G401 (cell line): ENCODE data around the gene PRKAA2. TPM values are rescaled to one million over a fixed set of nuclear protein-coding genes. Genes with fewer than 3 reads are reported as not detected.

ENCODE experiments used
- DNase-seq: peaks from one replicate; pipeline ENCODE4 v3.0.0-alpha.2; 2015; ENCODE audit warnings: low spot score
- in situ Hi-C: cut with HindIII; loops from 2 replicates; pipeline ENCODE4 v1.10.0; 2016; ENCODE audit warnings: low sequenced_read_pairs, mixed read lengths
- total RNA-seq: library from RNA; depleted of rRNA; stranded (reverse); fragments of >200 nt; shearing (Covaris generic); gene quantifications from 2 replicates; pipeline ENCODE4 v1.2.3, GENCODE V29; 2014

Gene PRKAA2
- total RNA-seq, 1 experiment from 2014 or later, result not detected

- in situ Hi-C loops, result no loop called here
Measured at GRCh38 chr1:56647106-56647505, 2.0 kb downstream of the PRKAA2 start.

GRCh38 chr1:56648546-56648945 is 3.4 kb downstream of the PRKAA2 start:
- DNase-seq, result no peak
- in situ Hi-C loops, result no loop called here

More at GRCh38 chr1:56647106-56647505, 2.0 kb downstream of the PRKAA2 start:
- no peak for DNase-seq

- in situ Hi-C loops, result no loop called here
- DNase-seq, result no peak
Measured at GRCh38 chr1:56654126-56654923, 9.2 kb downstream of the PRKAA2 start.

GRCh38 chr1:56655991-56656613 is 11.0 kb downstream of the PRKAA2 start:
- in situ Hi-C loops, result no loop called here

GRCh38 chr1:56658254-56658653 is 13.1 kb downstream of the PRKAA2 start:
- in situ Hi-C loops, result no loop called here
- DNase-seq, result no peak

More at GRCh38 chr1:56655991-56656613, 11.0 kb downstream of the PRKAA2 start:
- DNase-seq, result no peak

- DNase-seq, result no peak
- in situ Hi-C loops, result no loop called here
Measured at GRCh38 chr1:56660293-56660692, 15.2 kb downstream of the PRKAA2 start.

GRCh38 chr1:56663846-56664245 is 18.7 kb downstream of the PRKAA2 start:
- no peak for DNase-seq
- in situ Hi-C loops, result no loop called here

GRCh38 chr1:56665384-56665783 is 20.3 kb downstream of the PRKAA2 start:
- in situ Hi-C loops, result no loop called here
- DNase-seq, result no peak

GRCh38 chr1:56666112-56666608 is 21.0 kb downstream of the PRKAA2 start:
- in situ Hi-C loops, result no loop called here
- no peak for DNase-seq

GRCh38 chr1:56670350-56670749 is 25.2 kb downstream of the PRKAA2 start:
- in situ Hi-C loops, result no loop called here
- DNase-seq, result no peak

- DNase-seq, result no peak
- in situ Hi-C loops, result no loop called here
Measured at GRCh38 chr1:56671085-56671484, 26.0 kb downstream of the PRKAA2 start.

- no peak for DNase-seq
- in situ Hi-C loops, result no loop called here
Measured at GRCh38 chr1:56671542-56671941, 26.4 kb downstream of the PRKAA2 start.

GRCh38 chr1:56672579-56672978 is 27.5 kb downstream of the PRKAA2 start:
- DNase-seq, result no peak
- in situ Hi-C loops, result no loop called here

- no peak for DNase-seq
- in situ Hi-C loops, result no loop called here
Measured at GRCh38 chr1:56675763-56676162, 30.6 kb downstream of the PRKAA2 start.

- no peak for DNase-seq
- in situ Hi-C loops, result no loop called here
Measured at GRCh38 chr1:56676571-56677035, 31.5 kb downstream of the PRKAA2 start.

- in situ Hi-C loops, result no loop called here
Measured at GRCh38 chr1:56683569-56683968, 38.5 kb downstream of the PRKAA2 start.

GRCh38 chr1:56686169-56686568 is 41.1 kb downstream of the PRKAA2 start:
- no peak for DNase-seq
- in situ Hi-C loops, result no loop called here

More at GRCh38 chr1:56683569-56683968, 38.5 kb downstream of the PRKAA2 start:
- no peak for DNase-seq

- no peak for DNase-seq
- in situ Hi-C loops, result no loop called here
Measured at GRCh38 chr1:56688522-56689026, 43.5 kb downstream of the PRKAA2 start.

- DNase-seq, result no peak
- in situ Hi-C loops, result no loop called here
Measured at GRCh38 chr1:56696663-56697062, 51.5 kb downstream of the PRKAA2 start.

- no peak for DNase-seq
- in situ Hi-C loops, result no loop called here
Measured at GRCh38 chr1:56703747-56704146, 58.6 kb downstream of the PRKAA2 start.
